BLaER1 treated with 17β-estradiol and CSF1 and Interleukin-3, amounts not matched to agents 10 nM and 100 nM (cell line): ENCODE results near the gene SEMA5A.

Source experiments
- H3K27ac ChIP-seq, 11 experiments: shearing (Covaris generic); formaldehyde crosslinking; 2 replicates each; pipeline ENCODE4 v1.8.1; 2022
- H3K27me3 ChIP-seq, 11 experiments: shearing (Covaris generic); formaldehyde crosslinking; 2 replicates each; pipeline ENCODE4 v1.8.1; 2022
- H3K36me3 ChIP-seq, 11 experiments: shearing (Covaris generic); formaldehyde crosslinking; 2 replicates each; pipeline ENCODE4 v1.8.1; 2022
- H3K4me1 ChIP-seq, 10 experiments: shearing (Covaris generic); formaldehyde crosslinking; 2 replicates each; pipeline ENCODE4 v1.8.1; 2022
- H3K4me2 ChIP-seq, 11 experiments: shearing (Covaris generic); formaldehyde crosslinking; 2 replicates each; pipeline ENCODE4 v1.8.1; 2022
- H3K4me3 ChIP-seq, 10 experiments: shearing (Covaris generic); formaldehyde crosslinking; 2 replicates each; pipeline ENCODE4 v1.8.1; 2022
- H3K9ac ChIP-seq, 11 experiments: shearing (Covaris generic); formaldehyde crosslinking; 2 replicates each; pipeline ENCODE4 v1.8.1; 2022
- H3K9me3 ChIP-seq, 11 experiments: shearing (Covaris generic); formaldehyde crosslinking; replicated peaks in 1 of 11; 2 replicates each; pipeline ENCODE4 v1.8.1; 2022
- H4K20me1 ChIP-seq, 11 experiments: shearing (Covaris generic); formaldehyde crosslinking; 2 replicates each; pipeline ENCODE4 v1.8.1; 2022
- Cebpa-rat ChIP-seq, 11 experiments: shearing (Covaris generic); IDR thresholded peaks; 2 replicates each; pipeline ENCODE4 v1.8.1; 2022

Gene SEMA5A

GRCh38 chr5:8993031-8993430 is 552.8 kb downstream of the SEMA5A start:
- Histone ChIP-seq H3K9ac (no peak overlapping the region), H3K36me3 (no peaks in the 10 kb centered on the region), H4K20me1 (no peaks in the 10 kb centered on the region), H3K4me1 (no peaks in the 10 kb centered on the region), H3K27me3 (no peaks in the 10 kb centered on the region), H3K9me3 (peaks cover 0 to 22% (median 10%) of the 10 kb centered on the region in 11 experiments; a peak in 14 of 22 replicates), H3K27ac (no peak overlapping the region), H3K4me2 (no peak overlapping the region), H3K4me3 (no peak overlapping the region)
- no peak for TF ChIP-seq Cebpa-rat (IDR thresholded peaks at IDR 0.05)
